HG02759 (cell line): ENCODE measurements around the gene NECAB3.
"Not testable (repeated sequence)": the region's sequence is repeated elsewhere in the genome, so short reads cannot be mapped to it uniquely, and the experiment has no call there.

Experiments
- ATAC-seq: cut with Tn5 transposase; IDR thresholded peaks from one replicate; pipeline ENCODE4 v1.9.1; 2021; ENCODE audit warnings: mild to moderate bottlenecking, moderate library complexity; ENCODE audit not compliant: unreplicated experiment

NECAB3 gene

DNA sequence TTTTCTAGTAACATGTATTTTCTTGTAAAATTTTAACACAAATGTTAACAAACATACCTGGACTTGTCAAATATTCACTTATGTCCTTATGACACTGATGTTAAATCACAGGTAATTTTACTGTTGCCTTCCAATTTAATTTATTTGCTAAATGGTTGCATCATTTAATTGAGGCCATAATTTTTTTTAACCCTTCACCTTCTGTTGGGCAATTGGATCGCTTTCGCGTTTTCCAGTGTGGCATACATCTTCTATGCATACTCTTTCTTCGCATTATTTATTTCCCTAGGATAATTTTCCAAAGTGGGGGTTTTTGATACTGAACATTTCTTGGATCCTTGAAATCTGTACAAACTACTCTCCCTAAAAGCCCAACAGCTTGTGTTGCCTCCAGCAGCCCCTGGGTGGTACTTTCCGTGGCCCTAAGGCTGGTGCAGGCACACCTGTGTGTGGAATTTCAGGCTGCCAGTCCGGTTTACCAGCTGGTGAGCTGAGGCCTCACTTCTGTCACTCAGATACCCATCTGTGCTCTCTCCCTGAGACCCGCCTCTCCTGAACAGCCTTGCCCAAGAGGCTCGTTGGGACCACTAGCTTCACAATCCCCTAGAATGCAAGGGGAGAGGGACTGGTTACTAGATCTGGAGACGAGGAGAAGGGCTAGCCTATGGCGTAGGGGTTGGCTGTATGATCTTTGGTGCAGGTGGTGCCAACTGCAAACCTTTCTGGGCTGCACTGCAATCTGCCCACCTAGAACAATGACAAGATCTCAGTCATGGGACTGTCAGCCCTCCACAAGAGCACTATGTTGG is 23.3 kb downstream of the NECAB3 start:
- ATAC-seq = no peak

DNA sequence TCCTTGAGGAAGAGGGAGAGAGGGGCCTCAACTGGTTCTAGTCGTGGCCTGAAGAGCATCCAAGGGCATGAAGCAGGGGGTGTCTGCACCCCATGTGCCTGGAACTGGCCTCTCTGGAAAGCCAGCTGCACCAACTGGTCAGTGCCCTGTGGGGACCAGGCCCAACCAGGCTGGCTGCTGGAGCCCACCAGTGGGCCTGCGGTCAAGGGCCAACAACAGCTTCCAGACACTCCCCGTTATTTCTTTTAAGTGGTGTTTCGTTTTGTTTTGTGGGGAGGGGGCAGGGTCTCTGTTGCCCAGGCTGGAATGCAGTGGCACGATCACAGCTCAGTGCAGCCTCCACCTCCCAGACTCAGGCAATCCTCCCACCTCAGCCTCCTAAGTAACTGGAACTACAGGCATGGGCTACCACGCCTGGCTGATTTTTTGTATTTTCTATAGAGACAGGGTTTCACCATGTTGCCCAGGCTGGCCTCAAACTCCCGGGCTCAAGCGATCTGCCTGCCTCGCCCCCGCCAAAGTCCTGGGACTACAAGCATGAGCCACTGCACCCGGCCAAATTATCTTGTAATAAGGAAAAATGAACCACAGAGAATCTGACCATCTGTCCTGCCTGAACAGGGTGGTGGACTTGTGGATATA is 24.0 kb downstream of the NECAB3 start:
- no peak for ATAC-seq

DNA sequence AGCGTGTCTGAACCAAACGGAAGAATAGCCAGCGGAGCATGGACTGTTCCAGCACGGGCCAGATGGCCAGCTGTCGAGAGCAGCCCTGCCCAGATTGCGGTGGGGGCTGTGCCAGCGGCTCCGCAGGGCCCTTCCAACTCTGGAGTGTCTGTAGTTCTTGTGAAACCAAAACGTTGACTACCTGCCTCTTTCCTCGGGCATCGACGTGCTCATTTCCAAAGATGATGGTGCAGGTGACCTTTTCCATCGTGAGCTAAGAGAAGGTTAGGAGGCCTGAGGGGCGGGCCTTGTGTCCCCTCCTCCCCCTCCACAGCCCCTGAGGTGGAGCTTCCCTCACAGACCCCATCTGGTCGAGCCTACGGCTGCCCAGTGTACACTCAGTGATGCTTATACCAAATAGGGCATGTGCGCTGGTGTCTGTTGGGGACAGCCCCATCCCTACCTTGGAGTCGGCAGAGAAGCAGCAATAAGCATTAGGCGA is 25.0 kb downstream of the NECAB3 start:
- no peak for ATAC-seq

DNA sequence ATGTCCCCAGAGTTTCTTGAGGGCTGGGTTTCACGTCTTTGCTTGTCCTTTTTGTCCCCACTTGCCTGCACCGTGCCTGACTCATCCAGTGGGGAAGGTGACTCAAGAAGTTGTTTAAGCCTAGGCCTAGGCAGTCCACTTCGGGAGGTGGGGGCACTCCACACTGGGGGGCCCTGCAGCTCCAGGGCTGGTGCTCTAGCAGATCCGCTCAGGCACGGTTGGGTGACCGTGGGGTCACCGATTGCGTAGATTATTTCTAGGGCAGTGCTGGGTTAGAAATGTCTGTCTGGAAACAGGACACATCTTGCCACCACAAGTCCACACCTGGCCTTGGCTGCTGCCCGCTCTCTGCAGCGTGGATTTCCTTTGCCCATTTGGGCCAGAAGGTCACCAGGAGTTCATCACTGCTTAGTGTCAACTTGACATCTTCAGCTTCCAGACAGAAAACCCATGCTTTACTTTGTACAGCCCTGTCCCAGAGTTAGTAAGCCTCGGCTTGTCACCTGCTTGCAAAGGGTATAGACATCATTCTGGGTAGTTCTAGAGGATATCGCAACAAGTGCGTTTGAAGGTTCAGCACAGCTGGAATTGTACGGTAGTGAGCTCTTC is 25.7 kb downstream of the NECAB3 start:
- no peak for ATAC-seq

DNA sequence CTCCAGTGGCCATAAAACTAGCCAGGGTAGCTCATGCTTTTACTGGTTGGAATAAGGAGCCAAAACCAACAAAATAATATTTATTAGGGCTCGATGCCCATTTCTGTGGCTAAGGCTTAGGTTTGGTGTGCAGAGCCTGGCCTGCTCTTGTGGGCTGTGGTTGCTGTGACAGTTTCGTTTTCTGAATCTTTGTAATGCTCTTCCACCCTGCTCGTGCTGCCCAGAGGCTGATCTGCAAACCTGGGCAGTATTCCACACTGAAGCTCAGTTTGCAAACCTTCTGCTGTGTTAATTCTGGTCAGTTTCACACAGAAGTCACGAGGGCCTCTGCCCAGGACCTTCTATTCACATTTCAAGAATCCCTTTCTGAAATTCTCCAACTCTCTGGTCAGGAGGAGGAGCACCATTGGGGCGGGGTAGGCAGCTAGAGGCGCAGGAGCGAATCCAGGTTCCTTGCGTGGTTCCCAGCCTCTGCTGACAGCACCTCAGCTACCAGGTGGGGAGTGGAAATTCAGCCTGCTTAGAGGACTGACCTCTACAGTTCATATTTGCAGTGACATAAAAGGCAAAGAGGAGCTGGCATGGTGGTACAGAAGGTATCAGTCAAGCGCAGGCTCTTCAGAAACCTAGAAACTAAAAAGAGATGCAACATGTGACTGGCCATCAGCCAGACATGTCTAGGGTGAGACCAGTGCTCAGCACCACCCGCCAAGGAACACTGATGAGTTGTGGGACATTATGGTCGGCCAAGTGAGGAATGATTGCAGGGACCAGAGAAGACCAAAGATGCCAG is 26.4 kb downstream of the NECAB3 start:
- ATAC-seq = peak; percentile 60

DNA sequence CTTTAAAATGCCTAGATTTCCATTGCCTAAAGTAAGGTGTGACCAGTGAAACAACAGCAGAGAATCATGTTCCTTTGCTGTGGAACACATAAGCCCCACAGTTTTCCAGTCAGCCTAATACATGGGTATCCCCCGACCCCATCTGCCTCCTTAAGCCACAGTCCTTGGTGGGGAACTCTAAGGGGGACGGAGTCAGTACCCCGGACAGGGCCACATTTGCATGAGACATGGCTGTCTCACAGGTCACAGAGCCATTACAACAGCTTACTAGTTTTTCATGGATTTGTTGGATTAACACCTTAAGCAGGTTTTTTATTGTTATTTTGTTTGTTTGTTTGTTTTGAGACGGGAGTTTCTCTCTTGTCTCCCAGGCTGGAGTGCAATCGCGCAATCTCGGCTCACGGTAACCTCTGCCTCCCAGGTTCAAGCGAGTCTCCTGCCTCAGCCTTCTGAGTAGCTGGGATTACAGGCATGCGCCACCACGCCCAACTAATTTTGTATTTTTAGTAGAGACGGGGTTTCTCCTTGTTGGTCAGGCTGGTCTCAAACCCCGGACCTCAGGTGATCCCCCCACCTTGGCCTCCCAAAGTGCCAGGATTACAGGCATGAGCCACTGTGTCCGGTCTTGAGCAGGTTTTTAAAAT is 27.1 kb downstream of the NECAB3 start:
- not testable (repeated sequence) for ATAC-seq

DNA sequence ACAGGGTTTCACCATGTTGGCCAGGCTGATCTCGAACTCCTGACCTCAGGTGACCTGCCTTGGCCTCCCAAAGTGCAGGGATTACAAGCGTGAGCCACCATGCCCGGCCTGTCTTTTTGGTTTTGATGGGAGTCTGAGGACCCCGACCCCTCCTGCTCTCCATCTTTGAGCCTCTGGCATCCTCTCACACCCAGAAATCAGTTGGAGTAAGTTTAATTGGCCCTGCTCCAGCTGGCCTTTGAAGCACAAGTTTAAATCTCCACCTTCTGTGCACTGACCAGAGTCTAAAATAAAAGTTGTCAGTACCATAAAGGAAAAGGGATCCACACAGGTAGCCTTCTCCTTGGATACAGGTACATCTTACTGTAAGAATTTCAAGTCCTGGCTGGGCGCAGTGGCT is 28.0 kb downstream of the NECAB3 start:
- ATAC-seq = no peak

DNA sequence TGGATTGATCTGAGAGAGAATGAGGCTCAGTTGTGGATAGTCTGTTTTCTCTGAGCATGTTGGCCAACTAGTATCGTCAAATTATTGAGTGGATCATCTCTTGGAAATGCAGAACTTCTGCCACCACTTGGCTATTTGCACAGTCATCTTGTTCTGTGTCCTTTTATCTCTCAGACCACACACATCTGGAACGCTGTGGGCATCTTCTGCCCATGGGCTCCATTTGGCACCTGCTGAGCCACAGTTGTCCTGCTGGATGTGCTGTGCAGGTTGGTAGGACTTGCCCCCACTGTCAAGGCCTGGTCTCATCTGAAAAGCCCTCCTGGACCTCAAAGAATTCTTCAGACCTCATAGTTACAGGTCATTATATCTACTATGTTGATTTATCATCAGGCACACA is 28.8 kb downstream of the NECAB3 start:
- no peak for ATAC-seq

DNA sequence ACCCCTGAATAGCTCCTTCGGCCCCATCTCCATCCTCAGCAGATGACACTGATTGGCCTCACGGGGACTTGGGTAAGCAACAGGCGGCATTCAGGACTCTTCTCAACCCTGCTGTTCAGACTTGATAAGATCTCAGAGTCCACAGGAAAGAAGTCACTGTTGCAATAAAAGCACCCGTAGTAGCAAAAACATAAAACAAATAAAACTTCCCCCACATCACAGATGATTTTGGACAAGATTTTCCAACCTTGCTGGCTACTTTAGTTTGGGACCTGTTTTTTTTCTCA is 29.2 kb downstream of the NECAB3 start:
- ATAC-seq = no peak

DNA sequence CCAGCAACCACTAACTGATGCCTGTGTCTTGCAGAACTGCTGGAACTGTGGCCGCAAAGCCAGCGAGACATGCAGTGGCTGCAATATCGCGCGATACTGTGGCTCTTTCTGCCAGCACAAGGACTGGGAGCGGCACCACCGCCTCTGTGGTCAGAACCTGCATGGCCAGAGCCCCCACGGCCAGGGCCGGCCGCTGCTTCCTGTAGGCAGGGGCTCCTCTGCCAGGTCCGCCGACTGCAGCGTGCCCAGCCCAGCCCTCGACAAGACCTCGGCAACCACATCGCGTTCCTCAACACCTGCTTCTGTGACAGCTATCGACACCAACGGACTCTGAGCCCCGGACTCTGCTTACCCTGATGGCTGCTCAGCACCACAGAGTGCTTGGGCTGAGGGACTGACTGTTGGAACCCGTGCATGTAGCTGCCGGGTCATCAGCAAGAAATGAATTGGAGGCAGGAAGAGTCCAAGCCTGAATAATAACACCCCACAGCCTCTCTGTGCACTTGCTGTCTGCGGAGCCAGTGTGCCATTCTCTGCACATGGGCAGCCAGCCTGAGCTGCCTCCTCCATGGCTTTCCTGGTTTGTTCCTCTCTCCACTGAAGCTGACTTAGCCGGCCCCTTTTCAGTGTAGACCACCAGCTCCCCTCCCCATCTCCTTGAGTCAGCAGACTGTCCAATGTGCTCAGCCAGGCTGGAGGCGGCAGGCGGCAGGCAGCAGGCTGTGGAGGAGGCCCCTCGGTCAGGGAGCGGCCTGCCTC is 29.7 kb downstream of the NECAB3 start:
- ATAC-seq = no peak

DNA sequence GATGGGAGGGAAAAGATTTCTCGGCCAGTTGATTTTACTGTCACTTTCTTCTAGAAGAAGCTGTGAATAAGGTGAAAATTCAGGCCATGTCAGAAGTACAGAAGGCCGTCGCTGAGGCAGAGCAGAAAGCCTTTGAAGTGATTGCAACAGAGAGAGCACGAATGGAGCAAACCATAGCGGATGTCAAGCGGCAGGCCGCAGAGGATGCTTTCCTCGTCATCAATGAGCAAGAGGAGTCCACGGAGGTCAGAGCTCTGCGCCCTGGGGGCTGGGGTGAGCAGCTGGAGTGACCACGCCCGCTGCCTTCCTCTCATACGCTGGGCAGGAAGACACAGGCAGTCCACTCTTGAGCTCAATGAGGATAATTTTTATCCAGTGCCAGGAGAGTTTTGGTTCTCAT is 33.9 kb downstream of the NECAB3 start:
- ATAC-seq = no peak

DNA sequence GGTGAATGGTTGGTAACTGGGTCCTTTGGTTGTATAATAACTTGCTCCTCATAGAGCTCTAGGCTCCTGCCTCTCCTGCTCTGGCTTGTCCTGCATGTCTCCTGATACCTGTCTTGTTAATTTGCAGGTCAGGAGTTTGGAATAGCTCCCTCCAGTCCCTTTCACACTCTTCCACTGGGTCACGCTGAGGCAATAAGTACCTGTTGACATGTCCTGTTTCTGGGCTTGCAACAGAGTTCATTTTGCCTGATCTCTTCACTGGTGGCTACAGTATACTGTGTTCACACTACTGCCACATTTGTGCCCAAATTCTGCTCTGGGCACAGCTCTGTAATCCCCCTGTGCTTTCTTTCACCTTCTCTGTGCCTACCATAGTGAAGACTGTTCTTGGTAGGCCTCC is 37.5 kb downstream of the NECAB3 start:
- no peak for ATAC-seq

DNA sequence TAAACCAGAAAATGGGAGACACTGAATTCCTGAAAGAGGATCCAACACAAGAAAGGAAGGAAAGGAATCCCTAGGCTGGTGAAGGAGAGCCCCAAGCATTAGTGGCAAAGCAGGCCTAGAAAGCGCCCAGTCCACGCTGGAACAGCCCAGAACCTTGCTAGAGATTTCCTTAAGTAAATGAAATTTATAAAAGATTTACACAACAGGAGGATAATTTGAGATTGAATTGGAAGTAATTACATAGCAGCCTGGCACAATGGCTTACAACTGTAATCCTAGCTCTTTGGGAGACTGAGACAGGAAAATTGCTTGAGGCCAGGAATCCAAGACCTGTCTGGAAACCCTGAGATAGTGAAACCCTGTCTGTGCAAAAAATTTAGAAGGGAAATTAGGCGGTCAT is 38.9 kb downstream of the NECAB3 start:
- no peak for ATAC-seq

DNA sequence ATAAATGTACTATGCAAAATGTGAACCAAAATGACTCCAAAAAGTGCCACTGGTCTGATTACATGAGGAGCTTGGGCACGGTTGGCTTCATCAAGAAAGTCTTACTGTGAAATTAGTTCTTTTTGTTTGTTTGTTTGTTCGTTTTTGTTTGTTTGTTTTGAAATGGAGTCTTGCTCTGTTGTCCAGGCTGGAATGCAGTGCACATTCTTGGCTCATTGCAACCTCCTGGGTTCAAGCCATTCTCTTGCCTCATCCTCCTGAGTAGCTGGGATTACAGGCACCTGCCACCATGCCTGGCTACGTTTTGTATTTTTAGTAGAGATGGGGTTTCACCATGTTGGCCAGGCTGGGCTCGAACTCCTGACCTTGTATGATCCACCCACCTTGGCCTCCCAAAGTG is 42.3 kb downstream of the NECAB3 start:
- ATAC-seq = not testable (repeated sequence)

DNA sequence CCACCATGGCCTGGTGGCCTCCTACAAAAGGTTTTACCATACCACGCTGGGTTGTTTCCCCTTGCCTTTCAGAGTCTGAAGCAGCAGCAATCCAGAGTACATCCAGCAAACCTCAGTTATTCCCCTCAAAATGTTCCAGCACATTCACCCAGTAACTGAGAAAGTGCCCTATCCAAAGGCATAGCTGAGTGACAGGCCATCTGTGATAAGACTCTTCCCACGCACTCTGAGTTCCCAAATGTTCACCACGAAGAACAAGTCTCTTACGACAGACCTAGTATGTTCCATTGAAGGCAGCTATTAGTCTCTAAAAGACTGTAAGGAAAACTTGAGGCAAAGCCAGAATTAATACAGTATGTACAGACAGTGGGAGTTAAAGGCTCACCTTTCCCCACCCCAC is 43.7 kb downstream of the NECAB3 start:
- ATAC-seq = no peak

DNA sequence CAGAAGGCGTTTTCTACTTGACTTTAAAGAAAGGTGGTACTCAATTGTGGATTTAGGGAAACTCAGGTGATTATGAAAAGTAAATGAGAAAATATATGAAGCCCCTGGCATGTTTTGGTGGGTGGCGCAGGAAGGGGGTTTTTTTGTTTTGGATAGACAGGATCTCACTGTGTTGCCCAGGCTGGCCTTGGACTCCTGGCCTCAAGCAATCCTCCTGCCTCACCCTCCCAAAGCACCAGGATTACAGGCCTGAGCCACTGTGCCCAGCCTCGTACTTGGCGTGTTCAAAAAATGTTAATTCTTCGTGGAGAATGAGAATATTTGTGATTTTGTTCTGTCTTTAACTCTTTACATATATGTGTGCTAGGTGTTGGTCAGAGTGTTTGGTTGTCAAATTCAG is 44.2 kb downstream of the NECAB3 start:
- ATAC-seq = no peak

DNA sequence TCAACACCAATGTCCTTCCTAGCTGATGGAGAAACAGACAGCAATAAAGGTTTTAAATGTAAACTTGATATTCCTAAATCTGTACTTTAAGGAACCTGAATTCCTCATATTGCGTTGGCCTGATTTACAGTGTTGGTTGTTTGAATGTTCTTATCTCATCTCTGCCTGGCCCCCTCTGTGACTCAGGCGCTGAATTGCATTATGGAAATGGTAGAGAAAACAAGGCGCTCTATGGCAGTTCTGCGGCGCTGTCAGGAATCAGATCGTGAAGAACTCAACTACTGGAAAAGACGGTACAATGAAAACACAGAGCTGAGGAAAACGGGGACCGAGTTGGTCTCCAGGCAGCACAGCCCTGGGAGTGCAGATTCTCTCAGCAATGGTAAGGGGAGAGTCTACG is 44.7 kb downstream of the NECAB3 start:
- no peak for ATAC-seq

DNA sequence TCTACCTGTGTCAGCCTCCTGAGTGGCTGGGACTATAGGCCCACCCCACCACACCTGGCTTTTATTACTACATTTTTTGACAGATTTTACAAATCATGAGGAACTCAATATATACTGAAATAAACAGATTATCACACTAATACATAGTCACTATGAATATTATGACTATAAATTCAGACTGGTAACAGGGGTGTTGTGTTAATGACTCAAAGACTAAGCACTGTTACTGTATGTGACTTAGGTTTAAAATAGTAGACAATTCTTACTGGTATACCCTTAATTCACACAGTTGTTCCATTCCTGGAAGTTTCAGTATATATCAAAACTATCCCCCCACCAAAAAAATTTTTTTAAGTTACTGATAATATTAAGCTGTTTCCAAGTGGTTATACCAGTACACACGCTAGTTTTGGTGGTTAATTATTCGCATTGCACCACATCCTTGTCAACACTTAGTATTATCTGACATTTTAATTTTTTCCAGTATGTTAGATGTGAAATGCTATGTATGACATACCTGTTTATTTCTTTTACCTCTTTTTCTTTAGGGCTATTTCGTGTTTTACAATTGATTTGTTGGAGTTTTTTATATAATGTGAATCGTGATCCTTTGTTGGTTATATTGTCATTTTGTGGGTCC is 46.5 kb downstream of the NECAB3 start:
- no peak for ATAC-seq

DNA sequence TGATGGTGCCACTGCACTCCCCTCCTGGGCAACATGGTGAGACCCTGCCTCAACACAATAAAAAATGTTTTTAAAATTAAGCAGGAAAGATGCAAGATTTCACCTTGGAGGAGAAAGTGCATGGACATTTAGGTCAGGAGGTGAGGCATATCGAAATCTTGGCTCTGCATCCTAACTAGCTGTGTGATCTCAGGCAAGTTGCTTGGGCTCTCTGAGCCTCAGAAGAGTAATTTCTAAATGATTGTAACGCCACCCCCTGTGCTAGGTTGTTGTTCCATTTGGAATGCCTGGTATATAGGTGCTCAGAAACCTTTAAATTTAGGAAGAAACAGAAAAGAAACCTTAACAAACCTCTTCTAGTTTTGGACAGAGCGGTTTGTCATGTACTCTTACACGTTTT is 48.0 kb downstream of the NECAB3 start:
- no peak for ATAC-seq

DNA sequence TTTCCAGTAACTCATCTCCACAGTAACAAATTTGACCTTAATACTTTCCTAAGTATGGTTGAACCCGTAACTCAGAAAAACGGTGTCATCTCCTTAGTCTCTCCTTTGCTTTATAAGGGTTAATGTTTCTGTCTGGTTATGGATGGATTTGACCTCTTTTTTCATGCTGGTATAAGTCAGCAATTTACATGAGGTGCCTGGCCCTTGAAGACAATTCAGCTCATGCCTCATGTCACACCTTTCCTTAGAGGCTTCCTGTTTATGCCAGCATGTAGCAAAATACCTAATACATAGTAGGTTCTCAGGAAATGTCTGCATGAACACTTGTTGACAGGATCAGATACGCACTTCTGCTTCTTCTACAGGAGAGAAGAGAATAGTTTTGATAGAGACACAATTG is 49.8 kb downstream of the NECAB3 start:
- ATAC-seq = no peak
